Adipocyte (in vitro differentiated cells): ENCODE results near the gene MYL10.
"Not testable (repeated sequence)": the region's sequence is repeated elsewhere in the genome, so short reads cannot be mapped to it uniquely, and the experiment has no call there.

ENCODE experiments used
- DNase-seq: peaks from one replicate; pipeline ENCODE4 v3.0.0-alpha.2; 2015; ENCODE audit warnings: low read depth
- H3K27me3 ChIP-seq: replicated peaks from 2 replicates; pipeline ENCODE4 v1.7.0; 2013; ENCODE audit warnings: mild to moderate bottlenecking, low read length, moderate library complexity; ENCODE audit not compliant: control insufficient read depth, insufficient read depth
- H3K36me3 ChIP-seq: 2 replicates; pipeline ENCODE4 v1.7.0; 2013; ENCODE audit warnings: low read length, mild to moderate bottlenecking, moderate library complexity; ENCODE audit not compliant: control insufficient read depth, insufficient read depth, severe bottlenecking
- H3K4me1 ChIP-seq: 2 replicates; pipeline ENCODE4 v1.7.0; 2013; ENCODE audit warnings: mild to moderate bottlenecking, low read length, moderate library complexity; ENCODE audit not compliant: control insufficient read depth, insufficient read depth
- H3K4me3 ChIP-seq: 2 replicates; pipeline ENCODE4 v1.7.0; 2013; ENCODE audit warnings: mild to moderate bottlenecking, low read length, moderate library complexity
- H3K9ac ChIP-seq: 2 replicates; pipeline ENCODE4 v1.7.0; 2013; ENCODE audit warnings: mild to moderate bottlenecking, low read length, moderate library complexity
- H3K9me3 ChIP-seq: 2 replicates; pipeline ENCODE4 v1.7.0; 2013; ENCODE audit warnings: mild to moderate bottlenecking, low read length, moderate library complexity; ENCODE audit not compliant: control insufficient read depth

The MYL10 gene

DNA sequence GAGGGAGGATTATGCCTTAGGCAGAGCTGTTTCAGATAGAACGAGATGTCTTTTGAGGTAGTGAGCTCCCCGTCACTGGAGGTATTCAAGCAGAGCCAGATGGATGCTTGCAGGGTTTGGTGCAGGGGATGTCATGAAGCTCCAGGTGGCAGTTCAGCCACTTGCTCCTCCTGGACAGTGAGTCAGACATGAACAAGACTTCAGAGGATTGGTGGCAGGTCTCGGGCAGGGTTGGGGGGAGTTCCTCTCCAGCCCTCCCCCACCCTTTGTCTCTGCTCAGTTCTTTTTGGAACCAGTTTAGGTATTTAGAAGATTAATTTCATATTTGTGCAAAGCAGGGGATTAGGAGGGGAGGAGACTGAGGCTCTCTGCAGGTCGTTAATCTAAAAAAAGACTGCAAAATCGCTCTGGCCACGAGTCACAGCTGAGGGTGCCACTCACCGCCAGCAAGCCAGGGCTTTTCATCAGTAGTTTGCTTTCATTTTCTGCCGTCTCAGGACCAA, 21.5 kb upstream of the MYL10 start:
- H3K9ac ChIP-seq, result no peak overlapping the region
- H3K9me3 ChIP-seq, result no peaks in the 10 kb centered on the region
- no peak for DNase-seq
- no peaks in the 10 kb centered on the region for H3K36me3 ChIP-seq
- no peaks in the 10 kb centered on the region for H3K4me1 ChIP-seq
- H3K27me3 ChIP-seq, result peaks cover 41% of the 10 kb centered on the region
- H3K4me3 ChIP-seq, result no peak overlapping the region

DNA sequence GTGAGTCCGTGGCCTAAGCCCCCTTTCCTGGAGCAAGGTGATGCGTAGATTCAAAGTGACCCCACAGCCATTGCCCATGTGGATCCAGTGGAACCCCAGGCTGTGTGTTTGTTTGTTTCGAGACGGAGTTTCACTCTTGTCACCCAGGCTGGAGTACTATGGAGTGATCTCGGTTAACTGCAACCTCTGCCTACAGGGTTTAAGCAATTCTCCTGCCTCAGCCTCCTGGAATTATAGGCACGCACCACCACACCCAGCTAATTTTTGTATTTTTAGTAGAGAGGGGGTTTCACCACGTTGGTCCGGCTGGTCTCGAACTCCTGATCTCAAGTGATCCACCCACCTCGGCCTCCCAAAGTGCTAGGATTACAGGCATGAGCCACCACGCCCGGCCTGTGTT, 18.8 kb upstream of the MYL10 start:
- H3K36me3 ChIP-seq, H3K9me3 ChIP-seq, DNase-seq, H3K4me3 ChIP-seq, H3K9ac ChIP-seq, H3K4me1 ChIP-seq: not testable (repeated sequence)
- H3K27me3 ChIP-seq, result peaks cover 47% of the 10 kb centered on the region

DNA sequence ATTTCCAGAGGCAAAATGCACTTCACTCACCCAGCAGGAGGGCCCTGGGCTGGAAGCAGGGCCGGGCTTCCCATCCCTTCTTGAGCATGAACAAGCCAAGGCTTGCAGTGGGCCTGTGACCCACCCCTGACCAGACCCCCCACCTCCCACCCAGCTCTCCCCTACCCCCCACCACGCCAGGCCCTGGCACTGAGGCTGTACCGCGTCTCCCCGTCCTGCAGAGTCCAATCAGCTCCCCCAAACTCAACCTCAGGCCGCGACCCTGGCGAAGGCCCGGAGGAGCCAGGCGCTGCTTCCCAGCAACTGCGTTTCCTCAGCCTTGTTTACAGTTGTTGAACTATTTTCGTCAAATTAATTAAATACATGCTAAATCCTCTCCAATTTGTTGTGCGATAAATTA, 16.9 kb upstream of the MYL10 start:
- H3K9ac ChIP-seq, result no peak overlapping the region
- no peaks in the 10 kb centered on the region for H3K9me3 ChIP-seq
- no peaks in the 10 kb centered on the region for H3K36me3 ChIP-seq
- DNase-seq, result no peak
- H3K4me3 ChIP-seq, result no peak overlapping the region
- peaks cover 34% of the 10 kb centered on the region for H3K27me3 ChIP-seq
- H3K4me1 ChIP-seq, result no peaks in the 10 kb centered on the region

DNA sequence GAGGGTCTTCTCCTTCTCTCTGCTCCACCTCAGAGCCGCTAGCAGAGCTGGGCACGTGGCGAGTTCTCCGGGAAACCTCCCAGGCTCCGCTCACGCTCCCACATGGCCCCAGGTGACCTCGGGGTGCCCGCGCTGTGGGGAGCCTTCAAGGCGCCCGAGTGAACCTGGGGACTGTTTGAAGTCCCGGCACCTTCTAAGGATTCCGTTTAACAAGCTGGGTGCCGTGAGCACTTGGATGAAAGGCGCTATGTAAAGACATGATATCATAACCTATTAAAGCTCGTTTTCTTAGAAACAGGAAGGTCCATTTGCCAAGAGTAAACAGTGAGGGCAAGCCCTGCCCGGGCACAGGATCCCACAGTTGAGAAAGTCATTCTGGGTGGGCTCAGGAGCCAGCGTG, 15.8 kb upstream of the MYL10 start:
- no peaks in the 10 kb centered on the region for H3K4me1 ChIP-seq
- no peaks in the 10 kb centered on the region for H3K9me3 ChIP-seq
- H3K9ac ChIP-seq, result no peak overlapping the region
- peaks cover 23% of the 10 kb centered on the region for H3K27me3 ChIP-seq
- no peaks in the 10 kb centered on the region for H3K36me3 ChIP-seq
- DNase-seq, result no peak
- no peak overlapping the region for H3K4me3 ChIP-seq

DNA sequence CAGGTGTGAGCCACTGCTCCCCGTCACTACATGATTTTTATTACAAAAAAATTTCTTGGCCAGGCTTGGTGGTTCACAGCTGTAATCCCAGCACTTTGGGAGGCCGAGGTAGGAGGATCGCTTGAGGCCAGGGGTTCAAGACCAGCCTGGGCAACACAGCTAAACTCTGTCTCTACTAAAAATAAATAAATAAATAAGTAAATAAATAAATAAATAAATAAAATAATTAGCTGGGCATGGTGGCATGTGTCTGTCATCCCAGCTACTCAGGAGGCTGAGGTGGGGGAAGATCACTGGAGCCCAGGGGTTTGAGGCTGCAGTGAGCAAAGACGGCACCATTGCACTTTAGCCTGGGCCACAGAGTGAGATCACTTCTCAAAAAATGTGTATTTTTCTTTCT, 10.0 kb upstream of the MYL10 start:
- not testable (repeated sequence) for H3K4me3 ChIP-seq, H3K9ac ChIP-seq, DNase-seq

DNA sequence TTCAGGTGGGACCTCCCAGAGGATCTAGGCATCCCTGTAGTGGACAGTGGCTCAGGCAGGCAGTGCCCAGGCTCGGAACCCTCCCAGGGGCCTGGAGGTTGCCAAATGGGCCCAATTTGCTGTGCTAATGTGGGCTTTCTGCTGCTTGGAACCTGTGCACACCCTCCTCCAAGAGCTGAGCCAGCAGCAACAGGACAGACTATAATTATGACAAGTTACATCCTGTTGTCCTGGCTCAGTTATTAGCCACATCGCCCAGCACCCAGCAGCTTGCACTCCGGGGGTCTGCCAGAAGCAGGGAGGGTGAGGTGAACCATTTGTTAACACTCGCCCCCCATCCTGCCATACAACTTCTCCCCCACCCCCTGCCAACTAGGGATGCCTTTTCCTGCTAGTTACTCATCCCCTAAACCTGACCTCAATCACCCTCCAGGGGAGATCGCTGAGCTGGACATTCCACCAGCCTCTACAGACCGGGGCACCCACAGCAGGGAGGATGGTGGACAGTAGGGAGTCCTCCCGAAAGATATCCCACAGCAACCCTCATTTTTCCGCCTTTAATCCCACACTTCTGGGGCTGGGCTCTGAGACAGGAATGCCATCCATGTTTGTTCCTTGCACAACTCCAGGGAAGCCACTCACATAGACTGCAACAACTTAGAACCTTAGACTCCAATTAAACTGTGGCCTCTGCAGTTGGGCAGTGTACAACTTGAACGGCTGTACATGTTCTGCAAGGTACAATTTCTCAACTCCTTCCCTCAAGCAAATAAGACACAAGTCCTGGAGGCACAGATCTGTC, 7.9 kb upstream of the MYL10 start:
- peaks cover 12% of the 10 kb centered on the region for H3K27me3 ChIP-seq
- H3K9me3 ChIP-seq, result peaks cover 7% of the 10 kb centered on the region
- H3K4me3 ChIP-seq, result no peak overlapping the region
- H3K4me1 ChIP-seq, result no peaks in the 10 kb centered on the region
- no peak for DNase-seq
- H3K9ac ChIP-seq, result no peak overlapping the region
- H3K36me3 ChIP-seq, result no peaks in the 10 kb centered on the region

More for the DNA sequence above, 10.0 kb upstream of the MYL10 start:
- peaks cover 15% of the 10 kb centered on the region for H3K27me3 ChIP-seq
- not testable (repeated sequence) for H3K36me3 ChIP-seq, H3K9me3 ChIP-seq, H3K4me1 ChIP-seq

DNA sequence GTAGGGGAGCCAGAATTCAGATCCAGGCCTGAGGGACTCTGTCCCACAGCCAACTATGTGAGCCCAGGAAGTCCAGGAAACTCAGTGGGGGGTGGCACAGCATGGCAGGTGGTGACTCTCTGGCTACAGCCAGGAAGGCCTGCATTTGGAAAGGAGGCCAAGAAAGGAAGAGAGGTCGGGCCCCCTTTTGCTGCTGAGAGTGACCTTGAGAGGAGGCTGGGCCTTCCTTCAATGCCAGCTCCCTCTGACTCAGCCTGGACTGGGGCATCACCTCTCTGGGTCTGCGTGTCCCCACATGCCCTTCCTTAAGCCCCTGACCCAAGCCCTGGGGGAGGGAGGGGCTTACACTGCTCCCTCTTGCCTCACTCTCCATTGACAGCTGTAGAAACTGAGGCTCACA, 6.4 kb upstream of the MYL10 start:
- DNase-seq, result no peak
- H3K36me3 ChIP-seq, result no peaks in the 10 kb centered on the region
- H3K4me1 ChIP-seq, result no peaks in the 10 kb centered on the region
- H3K9me3 ChIP-seq, result peaks cover 7% of the 10 kb centered on the region
- H3K9ac ChIP-seq, result no peak overlapping the region
- H3K4me3 ChIP-seq, result no peak overlapping the region
- peaks cover 9% of the 10 kb centered on the region for H3K27me3 ChIP-seq

DNA sequence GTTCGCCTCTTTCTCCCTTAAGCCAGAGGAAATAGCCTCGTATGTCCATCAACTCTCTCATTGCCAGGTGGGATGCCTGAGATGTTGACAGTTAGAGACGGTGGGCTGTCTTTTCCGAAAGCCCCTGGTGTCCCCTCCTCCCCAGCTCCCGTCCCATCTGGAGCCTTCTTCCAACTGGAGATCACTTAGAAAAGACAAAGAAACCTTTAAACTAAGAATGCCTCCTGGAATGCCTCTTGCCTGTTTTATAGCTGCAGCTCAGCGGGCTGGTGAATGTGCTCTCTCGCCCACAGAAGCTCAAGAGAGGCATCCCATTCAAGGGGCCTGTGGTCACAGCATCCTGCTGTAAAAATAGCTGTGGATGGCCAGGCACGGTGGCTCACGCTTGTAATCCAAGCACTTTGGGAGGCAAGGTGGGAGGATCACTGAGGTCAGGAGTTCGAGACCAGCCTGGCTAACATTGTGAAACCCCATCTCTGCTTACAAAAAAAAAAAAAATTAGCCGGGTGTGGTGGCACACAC, 5.2 kb upstream of the MYL10 start:
- Histone ChIP-seq H3K4me1 (no peaks in the 10 kb centered on the region), H3K27me3 (peaks cover 9% of the 10 kb centered on the region), H3K9me3 (peaks cover 7% of the 10 kb centered on the region), H3K9ac (no peak overlapping the region), H3K4me3 (no peak overlapping the region), H3K36me3 (no peaks in the 10 kb centered on the region)
- no peak for DNase-seq

DNA sequence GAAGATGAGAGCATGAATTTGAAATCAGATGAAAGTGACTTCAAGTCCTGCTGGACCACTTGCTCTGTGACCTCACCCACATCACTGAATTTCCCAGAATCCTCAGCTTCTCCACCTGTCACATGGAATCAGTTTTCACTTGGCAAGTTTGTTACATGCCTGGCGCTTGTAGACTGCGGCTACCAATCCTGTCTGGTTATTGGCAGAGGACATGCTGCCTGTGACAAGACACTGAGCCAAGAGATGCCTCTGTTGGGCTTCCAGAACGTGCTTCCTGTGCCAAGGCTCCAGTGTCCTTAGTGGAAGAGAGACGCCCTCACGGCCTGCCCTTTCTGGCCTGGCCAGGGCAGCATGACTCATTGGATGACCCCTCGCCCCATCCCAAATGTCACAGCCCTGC, 4.4 kb upstream of the MYL10 start:
- H3K36me3 ChIP-seq, result no peaks in the 10 kb centered on the region
- H3K4me1 ChIP-seq, result no peaks in the 10 kb centered on the region
- H3K9ac ChIP-seq, result no peak overlapping the region
- H3K4me3 ChIP-seq, result no peak overlapping the region
- DNase-seq, result no peak
- peaks cover 7% of the 10 kb centered on the region for H3K9me3 ChIP-seq
- peaks cover 9% of the 10 kb centered on the region for H3K27me3 ChIP-seq

DNA sequence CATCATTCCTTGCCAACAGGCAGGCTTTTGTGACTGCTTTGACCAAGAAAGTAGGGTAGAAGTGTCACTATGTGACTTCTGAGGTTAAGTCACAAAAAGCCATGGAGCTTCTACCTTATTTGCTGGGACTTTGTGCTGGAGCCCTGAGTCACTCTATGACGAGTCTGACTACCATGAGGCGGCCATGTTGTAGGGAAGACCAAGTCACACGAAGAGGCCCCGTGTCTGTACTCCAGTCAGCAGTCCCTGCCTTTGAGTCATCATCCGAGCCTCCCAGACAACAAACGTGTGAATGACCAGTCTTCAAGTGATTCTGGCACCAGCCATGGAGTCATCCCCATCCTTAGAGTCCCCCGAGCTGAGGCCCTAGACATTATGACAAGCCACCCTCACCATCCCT, 3.5 kb upstream of the MYL10 start:
- DNase-seq, result no peak
- no peaks in the 10 kb centered on the region for H3K4me1 ChIP-seq
- peaks cover 7% of the 10 kb centered on the region for H3K9me3 ChIP-seq

DNA sequence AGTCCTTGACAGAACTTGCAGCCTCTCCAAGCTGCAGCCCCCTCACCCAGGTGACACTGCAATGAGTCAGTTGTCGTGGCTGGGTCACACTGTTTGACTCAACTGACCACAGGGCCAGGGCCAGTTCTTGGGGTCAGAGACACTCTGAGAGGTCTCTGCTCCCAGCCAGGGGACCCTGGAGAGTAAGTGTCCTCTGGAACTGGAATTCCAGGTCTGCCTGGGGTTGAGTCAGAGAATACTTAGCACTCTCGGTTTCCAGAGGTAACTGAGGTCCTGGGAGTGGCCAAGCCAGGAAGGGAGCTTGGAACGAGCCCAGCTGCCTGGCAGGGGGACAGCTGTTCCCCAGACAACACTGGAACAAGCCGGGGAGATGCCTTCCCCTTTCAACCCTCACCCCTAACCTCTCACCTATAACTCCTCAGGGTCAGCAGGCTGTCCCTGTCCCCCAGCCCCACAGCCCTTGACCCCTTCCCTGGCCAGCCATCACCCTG, 2.2 kb upstream of the MYL10 start:
- H3K9me3 ChIP-seq, result peaks cover 7% of the 10 kb centered on the region
- H3K9ac ChIP-seq, result no peak overlapping the region
- H3K27me3 ChIP-seq, result peaks cover 7% of the 10 kb centered on the region
- no peaks in the 10 kb centered on the region for H3K36me3 ChIP-seq
- no peak for DNase-seq
- H3K4me1 ChIP-seq, result no peaks in the 10 kb centered on the region
- no peak overlapping the region for H3K4me3 ChIP-seq

More for the DNA sequence above, 3.5 kb upstream of the MYL10 start:
- H3K4me3 ChIP-seq, result no peak overlapping the region
- no peak overlapping the region for H3K9ac ChIP-seq
- H3K27me3 ChIP-seq, result peaks cover 4% of the 10 kb centered on the region
- H3K36me3 ChIP-seq, result no peaks in the 10 kb centered on the region
